Gastrocnemius medialis (tissue), 4 donors: Measurements from ENCODE around the gene KHK. TPM values are rescaled to one million over a fixed set of nuclear protein-coding genes. Genes with fewer than 3 reads are reported as not detected.

ENCODE experiments used
- ATAC-seq, 2 donors: fragments of 150-250 bp; one replicate each; pipeline ENCODE4 v1.9.1; 2016
- DNase-seq, 2 donors: peaks; one replicate each; pipeline ENCODE4 v3.0.0-alpha.2; 2019
- H3K27ac ChIP-seq, 4 donors: fragments of 200-600 bp; sonication (generic); 1 replicate in 1 of 4; 2 replicates in 3 of 4; pipeline ENCODE4 v1.5.1; 2016 to 2018; ENCODE audit warnings: mild to moderate bottlenecking in 2 of 4, moderate library complexity in 1 of 4
- H3K27me3 ChIP-seq, 3 donors: fragments of 200-600 bp; sonication (generic) in 2 of 3; 1 replicate in 1 of 3; 2 replicates in 2 of 3; pipeline versions ENCODE4 v1.5.1 to v1.6.0; 2016 to 2019; ENCODE audit warnings: mild to moderate bottlenecking in 1 of 3, moderate library complexity in 1 of 3
- H3K36me3 ChIP-seq, 2 donors: fragments of 200-600 bp; sonication (generic) in 1 of 2; one replicate each; pipeline ENCODE4 v1.5.1; 2017 to 2018
- H3K4me1 ChIP-seq, 2 donors: fragments of 200-600 bp; sonication (generic) in 1 of 2; one replicate each; pipeline ENCODE4 v1.5.1; 2016 to 2017; ENCODE audit warnings: mild to moderate bottlenecking in 2 of 2
- H3K4me3 ChIP-seq, 4 donors: fragments of 200-600 bp; sonication (generic) in 3 of 4; 1 replicate in 1 of 4; 2 replicates in 3 of 4; pipeline ENCODE4 v1.5.1; 2016 to 2019; ENCODE audit warnings: mild to moderate bottlenecking in 2 of 4
- H3K9me3 ChIP-seq, 3 donors: fragments of 200-600 bp; sonication (generic) in 2 of 3; 1 replicate in 1 of 3; 2 replicates in 2 of 3; pipeline ENCODE4 v1.5.1; 2016 to 2019
- POLR2A ChIP-seq, 2 donors: fragments of 450-650 bp; IDR thresholded peaks; one replicate each; pipeline ENCODE4 v1.6.1; 2017; ENCODE audit warnings: antibody characterized with exemption in 2 of 2, mild to moderate bottlenecking in 2 of 2, moderate library complexity in 2 of 2
- in situ Hi-C, 4 donors: fragments of 200-750 bp; cut with MboI; loops; one replicate each; pipeline versions ENCODE4 v1.15.0 to v1.8.0; 2017; ENCODE audit warnings: low sequenced_read_pairs in 4 of 4
- intact Hi-C: fragments of 100-400 bp; cut with DNase I; formaldehyde crosslinking; loops from one replicate; pipeline ENCODE4 v1.15.1; 2023; ENCODE audit warnings: low total_unique reads
- total RNA-seq, 4 donors: library from RNA; depleted of rRNA; stranded (reverse); fragments of >200 nt; gene quantifications; one replicate each; pipeline versions ENCODE4 v1.1.0 to v1.2.3, GENCODE V29; 2016
- TF ChIP-seq, protein P1 (sequence below), 5 experiments: fragments of 450-650 bp in 3 of 5; fragments of 200-600 bp in 2 of 5; sonication (generic) in 2 of 5; IDR thresholded peaks in 4 of 5; conservative IDR thresholded peaks in 1 of 5; 1 replicate in 4 of 5; 2 replicates in 1 of 5; pipeline ENCODE4 v1.5.1; 2016 to 2019; ENCODE audit warnings: antibody characterized with exemption in 5 of 5, mild to moderate bottlenecking in 3 of 5, moderate library complexity in 3 of 5

The KHK gene
- total RNA-seq, 4 donors from 2014 or later: 0.91 to 5.4 (median 1.3) TPM; not detected in 1

- no peaks in the 10 kb centered on the region for H3K27me3 ChIP-seq
- ATAC-seq (peak in 1 of 2 donors; percentile 8), DNase-seq (no peak)
- H3K27ac ChIP-seq: peak overlapping the region; percentile 91 to 97 (median 92)
- peak overlapping the region; percentile 83 to 98 (median 89) for H3K4me3 ChIP-seq
- H3K9me3 ChIP-seq: no peaks in the 10 kb centered on the region
- H3K36me3 ChIP-seq: peaks cover 0 to 28% of the 10 kb centered on the region in 2 donors
- in situ Hi-C loops (no loop called here), intact Hi-C loops (loop anchor here (1.0 to 5.0 kb wide), 3 partner anchors 16 to 283 kb away; partner anchors contain the start of genes CENPA and KHK)
- peaks cover 29 to 31% of the 10 kb centered on the region in 2 donors for H3K4me1 ChIP-seq
- no peak for TF ChIP-seq POLR2A (IDR thresholded peaks at IDR 0.05)
- TF ChIP-seq, protein P1, sequence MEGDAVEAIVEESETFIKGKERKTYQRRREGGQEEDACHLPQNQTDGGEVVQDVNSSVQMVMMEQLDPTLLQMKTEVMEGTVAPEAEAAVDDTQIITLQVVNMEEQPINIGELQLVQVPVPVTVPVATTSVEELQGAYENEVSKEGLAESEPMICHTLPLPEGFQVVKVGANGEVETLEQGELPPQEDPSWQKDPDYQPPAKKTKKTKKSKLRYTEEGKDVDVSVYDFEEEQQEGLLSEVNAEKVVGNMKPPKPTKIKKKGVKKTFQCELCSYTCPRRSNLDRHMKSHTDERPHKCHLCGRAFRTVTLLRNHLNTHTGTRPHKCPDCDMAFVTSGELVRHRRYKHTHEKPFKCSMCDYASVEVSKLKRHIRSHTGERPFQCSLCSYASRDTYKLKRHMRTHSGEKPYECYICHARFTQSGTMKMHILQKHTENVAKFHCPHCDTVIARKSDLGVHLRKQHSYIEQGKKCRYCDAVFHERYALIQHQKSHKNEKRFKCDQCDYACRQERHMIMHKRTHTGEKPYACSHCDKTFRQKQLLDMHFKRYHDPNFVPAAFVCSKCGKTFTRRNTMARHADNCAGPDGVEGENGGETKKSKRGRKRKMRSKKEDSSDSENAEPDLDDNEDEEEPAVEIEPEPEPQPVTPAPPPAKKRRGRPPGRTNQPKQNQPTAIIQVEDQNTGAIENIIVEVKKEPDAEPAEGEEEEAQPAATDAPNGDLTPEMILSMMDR (IDR thresholded peaks at IDR 0.05 in 4 of 5, conservative IDR thresholded peaks at IDR 0.05 in 1 of 5): no peak
Measured at GRCh38 chr2:27070653-27071276, 15.8 kb upstream of the KHK start.

GRCh38 chr2:27071277-27071989 lies 15.1 kb upstream of the KHK start, which contains the start of gene OST4:
TSS of gene OST4 (minus strand) at chr2:27071654.
- H3K4me3 ChIP-seq: peak within 1 kb of the TSS; percentile 83 to 98 (median 89)
- intact Hi-C loops: loop anchor here (1.0 to 5.0 kb wide), 3 partner anchors 15 to 284 kb away; partner anchors contain the start of genes CENPA and KHK
- ATAC-seq (peak; percentile 95), DNase-seq (peak; percentile 90 to 91)
- no peaks in the 10 kb centered on the region for H3K9me3 ChIP-seq
- H3K36me3 ChIP-seq: peaks cover 0 to 28% of the 10 kb centered on the region in 2 donors
- TF ChIP-seq POLR2A (IDR thresholded peaks at IDR 0.05): peak; percentile 79 to 88
- TF ChIP-seq, protein P1 (IDR thresholded peaks at IDR 0.05 in 4 of 5, conservative IDR thresholded peaks at IDR 0.05 in 1 of 5): no peak
- peaks cover 29 to 31% of the 10 kb centered on the region in 2 donors for H3K4me1 ChIP-seq
- H3K27me3 ChIP-seq: no peaks in the 10 kb centered on the region
- in situ Hi-C loops: no loop called here
- peak within 1 kb of the TSS; percentile 91 to 97 (median 92) for H3K27ac ChIP-seq

- intact Hi-C loops: loop anchor here (1.0 to 5.0 kb wide), 3 partner anchors 14 to 285 kb away; partner anchors contain the start of genes CENPA and KHK
- no peak for ATAC-seq
- peaks cover 29 to 31% of the 10 kb centered on the region in 2 donors for H3K4me1 ChIP-seq
Measured at GRCh38 chr2:27071990-27072830, 14.4 kb upstream of the KHK start.

GRCh38 chr2:27072920-27073319 lies 13.7 kb upstream of the KHK start:
- TF ChIP-seq, protein P1 (IDR thresholded peaks at IDR 0.05 in 4 of 5, conservative IDR thresholded peaks at IDR 0.05 in 1 of 5): no peak
- TF ChIP-seq POLR2A (IDR thresholded peaks at IDR 0.05): no peak
- in situ Hi-C loops (no loop called here), intact Hi-C loops (loop anchor here (5.0 kb wide), 1 partner anchor 286 kb away; the partner anchor contains the start of gene CENPA)
- Histone ChIP-seq H3K4me3 (no peak overlapping the region), H3K27ac (peak overlapping the region; percentile 91 to 97 (median 92)), H3K9me3 (no peaks in the 10 kb centered on the region), H3K4me1 (peaks cover 29 to 31% of the 10 kb centered on the region in 2 donors), H3K27me3 (no peaks in the 10 kb centered on the region), H3K36me3 (peaks cover 0 to 19% of the 10 kb centered on the region in 2 donors)
- DNase-seq (no peak), ATAC-seq (no peak)

More at GRCh38 chr2:27071990-27072830, 14.4 kb upstream of the KHK start:
- H3K27me3 ChIP-seq: no peaks in the 10 kb centered on the region
- peak in 1 of 2 donors; percentile 33 for DNase-seq
- TF ChIP-seq, protein P1 (IDR thresholded peaks at IDR 0.05 in 4 of 5, conservative IDR thresholded peaks at IDR 0.05 in 1 of 5): no peak
- no peak for TF ChIP-seq POLR2A (IDR thresholded peaks at IDR 0.05)
- H3K36me3 ChIP-seq: peaks cover 0 to 26% of the 10 kb centered on the region in 2 donors
- H3K4me3 ChIP-seq: peak overlapping the region; percentile 83 to 98 (median 89)
- in situ Hi-C loops: no loop called here
- H3K9me3 ChIP-seq: no peaks in the 10 kb centered on the region
- peak overlapping the region; percentile 91 to 97 (median 92) for H3K27ac ChIP-seq
